HAP-1 (cell line): ENCODE results near the gene SRRT.
"Not testable (repeated sequence)": the region's sequence is repeated elsewhere in the genome, so short reads cannot be mapped to it uniquely, and the experiment has no call there.

Source experiments
- DNase-seq, 2 experiments: peaks; one replicate each; pipeline ENCODE4 v3.0.0-alpha.2; 2016 to 2020; ENCODE audit warnings: low spot score in 2 of 2
- H3K27me3 ChIP-seq: fragments of 250-450 bp; sonication (Bioruptor Pico); 2 replicates; pipeline ENCODE4 v1.5.1; 2020; ENCODE audit warnings: low read depth, mild to moderate bottlenecking, moderate library complexity
- H3K36me3 ChIP-seq: fragments of 250-450 bp; sonication (Bioruptor Pico); replicated peaks from 2 replicates; pipeline ENCODE4 v1.5.1; 2020; ENCODE audit warnings: mild to moderate bottlenecking
- H3K4me1 ChIP-seq: fragments of 250-450 bp; sonication (Bioruptor Pico); 2 replicates; pipeline ENCODE4 v1.5.1; 2020; ENCODE audit warnings: mild to moderate bottlenecking
- H3K4me3 ChIP-seq: fragments of 250-450 bp; sonication (Bioruptor Pico); 2 replicates; pipeline ENCODE4 v1.5.1; 2020; ENCODE audit warnings: mild to moderate bottlenecking, moderate library complexity
- H3K9me3 ChIP-seq: fragments of 250-450 bp; sonication (Bioruptor Pico); 2 replicates; pipeline ENCODE4 v1.5.1; 2020; ENCODE audit warnings: mild to moderate bottlenecking, moderate library complexity
- in situ Hi-C: fragments of 300-500 bp; cut with MboI; formaldehyde crosslinking; loops from 3 replicates; pipeline ENCODE4 v1.14.3; 2020; ENCODE audit warnings: low sequenced_read_pairs, inconsistent platforms, mixed read lengths

The SRRT gene

GRCh38 chr7:100839361-100839760 lies 35.5 kb upstream of the SRRT start:
- no peak for DNase-seq
- in situ Hi-C loops: no loop called here
- Histone ChIP-seq H3K36me3 (no peaks in the 10 kb centered on the region), H3K4me1 (peaks cover 7% of the 10 kb centered on the region), H3K27me3 (no peaks in the 10 kb centered on the region), H3K4me3 (no peak overlapping the region), H3K9me3 (no peaks in the 10 kb centered on the region)

- Histone ChIP-seq H3K27me3 (no peaks in the 10 kb centered on the region), H3K9me3 (no peaks in the 10 kb centered on the region), H3K4me1 (peaks cover 7% of the 10 kb centered on the region), H3K4me3 (no peak overlapping the region), H3K36me3 (no peaks in the 10 kb centered on the region)
- in situ Hi-C loops: no loop called here
- no peak for DNase-seq
These were observed 34.3 kb upstream of the SRRT start for GRCh38 chr7:100840470-100841100.

GRCh38 chr7:100847360-100847759 lies 27.5 kb upstream of the SRRT start:
- in situ Hi-C loops: no loop called here
- no peaks in the 10 kb centered on the region for H3K36me3 ChIP-seq

GRCh38 chr7:100852048-100852872 lies 22.6 kb upstream of the SRRT start, which contains the start of gene SLC12A9:
SLC12A9 (plus strand) TSS chr7:100852713; CDS start chr7:100854198, 1,485 bp downstream.
- in situ Hi-C loops: loop anchor here (5.0 to 10.0 kb wide), 2 partner anchors 145 to 377 kb away; partner anchors contain the start of genes POP7 and TSC22D4
- peak; percentile 86 to 94 for DNase-seq
- H3K4me1 ChIP-seq: peaks cover 3% of the 10 kb centered on the region
- H3K27me3 ChIP-seq: no peaks in the 10 kb centered on the region
- H3K9me3 ChIP-seq: no peaks in the 10 kb centered on the region
- H3K4me3 ChIP-seq: peak within 1 kb of the TSS; percentile 74
- H3K36me3 ChIP-seq: no peaks in the 10 kb centered on the region

More at GRCh38 chr7:100847360-100847759, 27.5 kb upstream of the SRRT start:
- DNase-seq: no peak
- Histone ChIP-seq H3K4me3 (no peak overlapping the region), H3K9me3 (no peaks in the 10 kb centered on the region), H3K4me1 (peaks cover 3% of the 10 kb centered on the region; the same call in 1 of the 2 replicates), H3K27me3 (no peaks in the 10 kb centered on the region)

GRCh38 chr7:100854146-100854895 lies 20.6 kb upstream of the SRRT start:
- in situ Hi-C loops: loop anchor here (5.0 to 10.0 kb wide), 2 partner anchors 147 to 380 kb away; partner anchors contain the start of genes POP7 and TSC22D4
- DNase-seq: no peak
- Histone ChIP-seq H3K27me3 (no peaks in the 10 kb centered on the region), H3K9me3 (no peaks in the 10 kb centered on the region), H3K4me1 (peaks cover 3% of the 10 kb centered on the region), H3K36me3 (no peaks in the 10 kb centered on the region), H3K4me3 (no peak overlapping the region)

GRCh38 chr7:100854899-100855298 lies 20.0 kb upstream of the SRRT start:
- in situ Hi-C loops: loop anchor here (5.0 to 10.0 kb wide), 2 partner anchors 148 to 380 kb away; partner anchors contain the start of genes POP7 and TSC22D4

GRCh38 chr7:100855515-100855914 lies 19.4 kb upstream of the SRRT start:
- Histone ChIP-seq H3K36me3 (no peaks in the 10 kb centered on the region), H3K4me3 (no peak overlapping the region), H3K9me3 (no peaks in the 10 kb centered on the region), H3K4me1 (peaks cover 3% of the 10 kb centered on the region), H3K27me3 (no peaks in the 10 kb centered on the region)
- no peak for DNase-seq
- in situ Hi-C loops: loop anchor here (10.0 kb wide), 1 partner anchor 381 kb away; the partner anchor contains the start of gene TSC22D4

More at GRCh38 chr7:100854899-100855298, 20.0 kb upstream of the SRRT start:
- not testable (repeated sequence) for DNase-seq, H3K4me1 ChIP-seq, H3K27me3 ChIP-seq, H3K4me3 ChIP-seq, H3K9me3 ChIP-seq, H3K36me3 ChIP-seq

GRCh38 chr7:100856871-100857282 lies 18.0 kb upstream of the SRRT start:
- H3K4me1 ChIP-seq: peaks cover under 1% of the 10 kb centered on the region
- no peak for DNase-seq
- in situ Hi-C loops: loop anchor here (10.0 kb wide), 1 partner anchor 382 kb away; the partner anchor contains the start of gene TSC22D4
- H3K9me3 ChIP-seq: no peaks in the 10 kb centered on the region
- no peaks in the 10 kb centered on the region for H3K36me3 ChIP-seq
- no peak overlapping the region for H3K4me3 ChIP-seq
- no peaks in the 10 kb centered on the region for H3K27me3 ChIP-seq

GRCh38 chr7:100859856-100860255 lies 15.0 kb upstream of the SRRT start:
- Histone ChIP-seq H3K9me3 (no peaks in the 10 kb centered on the region), H3K4me1 (no peaks in the 10 kb centered on the region), H3K36me3 (no peaks in the 10 kb centered on the region), H3K4me3 (no peak overlapping the region), H3K27me3 (no peaks in the 10 kb centered on the region)
- no peak for DNase-seq
- in situ Hi-C loops: loop anchor here (10.0 kb wide), 1 partner anchor 385 kb away; the partner anchor contains the start of gene TSC22D4

- Histone ChIP-seq H3K36me3 (no peaks in the 10 kb centered on the region), H3K4me3 (no peak overlapping the region), H3K9me3 (no peaks in the 10 kb centered on the region), H3K27me3 (no peaks in the 10 kb centered on the region), H3K4me1 (no peaks in the 10 kb centered on the region)
- in situ Hi-C loops: no loop called here
- DNase-seq: no peak
These were observed 13.9 kb upstream of the SRRT start for GRCh38 chr7:100860702-100861615.

GRCh38 chr7:100861616-100861985 lies 13.3 kb upstream of the SRRT start:
- in situ Hi-C loops: no loop called here
- no peaks in the 10 kb centered on the region for H3K36me3 ChIP-seq
- H3K9me3 ChIP-seq: no peaks in the 10 kb centered on the region
- peaks cover 1% of the 10 kb centered on the region for H3K4me1 ChIP-seq
- no peaks in the 10 kb centered on the region for H3K27me3 ChIP-seq
- H3K4me3 ChIP-seq: no peak overlapping the region
- DNase-seq: no peak

GRCh38 chr7:100863406-100863950 lies 11.4 kb upstream of the SRRT start:
- DNase-seq: no peak
- in situ Hi-C loops: no loop called here
- Histone ChIP-seq H3K4me3 (no peak overlapping the region), H3K4me1 (peaks cover 8% of the 10 kb centered on the region), H3K9me3 (no peaks in the 10 kb centered on the region), H3K27me3 (no peaks in the 10 kb centered on the region), H3K36me3 (peaks cover 2% of the 10 kb centered on the region; the same call in 1 of the 2 replicates)
